Aorta (tissue), 5 donors: ENCODE measurements around the gene RAB11FIP4. TPM values are rescaled to one million over a fixed set of nuclear protein-coding genes. Genes with fewer than 3 reads are reported as not detected.

Experiments
- ATAC-seq: fragments of 200-7000 bp; cut with Tn5 transposase; one replicate; pipeline ENCODE4 v1.9.1; 2022; ENCODE audit warnings: moderate library complexity; ENCODE audit not compliant: low FRiP score
- DNase-seq, 2 donors: peaks; one replicate each; pipeline ENCODE4 v3.0.0-alpha.2; 2020
- H3K27ac ChIP-seq, 2 donors: one replicate each; pipeline ENCODE4 v1.5.1; 2013; ENCODE audit warnings: low read length in 2 of 2, mild to moderate bottlenecking in 2 of 2, moderate library complexity in 2 of 2, control low read depth in 1 of 2, inconsistent platforms in 1 of 2, low read depth in 1 of 2
- H3K27me3 ChIP-seq, 2 donors: one replicate each; pipeline ENCODE4 v1.6.1; 2013; ENCODE audit warnings: control low read depth in 1 of 2, low read length in 1 of 2, mild to moderate bottlenecking in 1 of 2, moderate library complexity in 1 of 2; ENCODE audit not compliant: insufficient read depth in 2 of 2, control insufficient read depth in 1 of 2
- H3K36me3 ChIP-seq, 2 donors: one replicate each; pipeline ENCODE4 v1.6.1; 2013; ENCODE audit warnings: control low read depth in 1 of 2, low read length in 1 of 2, mild to moderate bottlenecking in 1 of 2; ENCODE audit not compliant: insufficient read depth in 2 of 2, control insufficient read depth in 1 of 2
- H3K4me1 ChIP-seq, 2 donors: one replicate each; pipeline ENCODE4 v1.6.1; 2013; ENCODE audit warnings: low read length in 2 of 2, control low read depth in 1 of 2, mild to moderate bottlenecking in 1 of 2, moderate library complexity in 1 of 2; ENCODE audit not compliant: insufficient read depth in 2 of 2, control insufficient read depth in 1 of 2
- H3K4me3 ChIP-seq, 2 donors: one replicate each; pipeline ENCODE4 v1.5.1; 2013; ENCODE audit warnings: low read length in 2 of 2, control low read depth in 1 of 2, mild to moderate bottlenecking in 1 of 2
- H3K9me3 ChIP-seq: one replicate; pipeline ENCODE4 v1.6.1; 2013; ENCODE audit warnings: mild to moderate bottlenecking, low read length; ENCODE audit not compliant: control insufficient read depth
- WGBS, 2 donors: extraction: QIAGEN DNeasy Blood & Tissue Kit; methylation state at CpG; one replicate each; pipeline ENCODE4 v1.1.7; 2013; 5-methylcytosine and 5-hydroxymethylcytosine counted together
- intact Hi-C, 2 donors: fragments of 100-400 bp; cut with DNase I; formaldehyde crosslinking; loops; one replicate each; pipeline versions ENCODE4 v1.14.2 to v1.15.0; 2022
- polyA plus RNA-seq, 2 donors: library from polyadenylated mRNA; stranded (reverse); fragments of 200-250 nt; gene quantifications; one replicate each; pipeline ENCODE4 v1.2.3, GENCODE V29; 2013
- total RNA-seq, 2 donors: library from RNA; stranded (reverse); fragmentation: NEBNext Ultra II Directional; extraction: Animal tissue kit (Norgen Biotek cat#: 25700); gene quantifications; one replicate each; pipeline ENCODE4 v1.2.1, GENCODE V29; 2021
- donor health status: healthy with polysubstance abuse.
- donor health status: Bipolar disorder and iron deficiency.
- donor health status: DM: no; HTN: no; CAD: no.
- donor health status: DM: no; HTN: no; CAD: no.
- donor health status: DM: yes; HTN: yes; CAD: no.

Gene RAB11FIP4
- total and polyA plus RNA-seq, 4 donors, result 0.15 to 2.6 (median 1.4) TPM

GRCh38 chr17:31413081-31413799 lies 21.8 kb downstream of the RAB11FIP4 start:
- ATAC-seq, result no peak
- Histone ChIP-seq H3K36me3 (no peaks in the 10 kb centered on the region), H3K4me3 (no peak overlapping the region), H3K27me3 (no peaks in the 10 kb centered on the region), H3K9me3 (no peaks in the 10 kb centered on the region), H3K4me1 (no peaks in the 10 kb centered on the region), H3K27ac (no peak overlapping the region)
- 54 to 61% methylated on average over 15 of the region's 15 CpGs for WGBS, 2 donors
- DNase-seq, result peak; percentile 23 to 45
- intact Hi-C loops, result no loop called here

- peak; percentile 24 to 37 for DNase-seq
- no peak for ATAC-seq
- 23 to 35% methylated on average over 12 of the region's 12 CpGs for WGBS, 2 donors
- no peak overlapping the region for H3K4me3 ChIP-seq
- H3K9me3 ChIP-seq, result no peaks in the 10 kb centered on the region
- H3K36me3 ChIP-seq, result no peaks in the 10 kb centered on the region
- H3K27ac ChIP-seq, result no peak overlapping the region
- H3K27me3 ChIP-seq, result no peaks in the 10 kb centered on the region
- no peaks in the 10 kb centered on the region for H3K4me1 ChIP-seq
- intact Hi-C loops, result no loop called here
Measured at GRCh38 chr17:31413874-31414549, 22.5 kb downstream of the RAB11FIP4 start.

GRCh38 chr17:31414550-31414918 lies 23.1 kb downstream of the RAB11FIP4 start:
- intact Hi-C loops, result no loop called here
- no peaks in the 10 kb centered on the region for H3K36me3 ChIP-seq
- 62% methylated on average over 5 to 6 of the region's 6 CpGs for WGBS, 2 donors
- no peak overlapping the region for H3K27ac ChIP-seq
- H3K9me3 ChIP-seq, result no peaks in the 10 kb centered on the region
- H3K4me3 ChIP-seq, result no peak overlapping the region
- H3K4me1 ChIP-seq, result no peaks in the 10 kb centered on the region
- no peaks in the 10 kb centered on the region for H3K27me3 ChIP-seq
- peak; percentile 25 to 63 for DNase-seq
- ATAC-seq, result no peak

GRCh38 chr17:31415004-31415454 lies 23.6 kb downstream of the RAB11FIP4 start:
- H3K27ac ChIP-seq, result no peak overlapping the region
- H3K4me3 ChIP-seq, result no peak overlapping the region
- H3K9me3 ChIP-seq, result no peaks in the 10 kb centered on the region
- H3K36me3 ChIP-seq, result no peaks in the 10 kb centered on the region
- H3K27me3 ChIP-seq, result no peaks in the 10 kb centered on the region
- peak; percentile 45 to 46 for DNase-seq
- intact Hi-C loops, result no loop called here
- 61 to 66% methylated on average over 7 of the region's 7 CpGs for WGBS, 2 donors
- ATAC-seq, result no peak
- no peaks in the 10 kb centered on the region for H3K4me1 ChIP-seq

GRCh38 chr17:31415640-31416502 lies 24.4 kb downstream of the RAB11FIP4 start:
- H3K27me3 ChIP-seq, result no peaks in the 10 kb centered on the region
- H3K4me1 ChIP-seq, result no peaks in the 10 kb centered on the region
- no peak overlapping the region for H3K4me3 ChIP-seq
- H3K27ac ChIP-seq, result no peak overlapping the region
- H3K36me3 ChIP-seq, result no peaks in the 10 kb centered on the region
- intact Hi-C loops, result no loop called here
- H3K9me3 ChIP-seq, result no peaks in the 10 kb centered on the region
- ATAC-seq, result no peak
- 84 to 85% methylated on average over 22 of the region's 22 CpGs for WGBS, 2 donors
- DNase-seq, result peak in 1 of 2 donors; percentile 66

GRCh38 chr17:31416503-31416923 lies 25.0 kb downstream of the RAB11FIP4 start:
- Histone ChIP-seq H3K4me3 (no peak overlapping the region), H3K27ac (no peak overlapping the region), H3K36me3 (no peaks in the 10 kb centered on the region), H3K9me3 (no peaks in the 10 kb centered on the region), H3K27me3 (no peaks in the 10 kb centered on the region), H3K4me1 (no peaks in the 10 kb centered on the region)
- intact Hi-C loops, result no loop called here
- 61 to 70% methylated on average over 10 of the region's 10 CpGs for WGBS, 2 donors
- peak in 1 of 2 donors; percentile 59 for DNase-seq
- ATAC-seq, result no peak

GRCh38 chr17:31417051-31417792 lies 25.7 kb downstream of the RAB11FIP4 start:
- H3K4me1 ChIP-seq, result no peaks in the 10 kb centered on the region
- intact Hi-C loops, result no loop called here
- H3K27ac ChIP-seq, result no peak overlapping the region
- peak in 1 of 2 donors; percentile 42 for DNase-seq
- no peak overlapping the region for H3K4me3 ChIP-seq
- 85 to 86% methylated on average over 10 of the region's 10 CpGs for WGBS, 2 donors
- H3K9me3 ChIP-seq, result no peaks in the 10 kb centered on the region
- no peak for ATAC-seq
- no peaks in the 10 kb centered on the region for H3K27me3 ChIP-seq
- no peaks in the 10 kb centered on the region for H3K36me3 ChIP-seq

- 26 to 27% methylated on average over 6 of the region's 6 CpGs for WGBS, 2 donors
- no peak overlapping the region for H3K4me3 ChIP-seq
- no peak overlapping the region for H3K27ac ChIP-seq
- peaks cover 4% of the 10 kb centered on the region for H3K9me3 ChIP-seq
- H3K4me1 ChIP-seq, result no peaks in the 10 kb centered on the region
- intact Hi-C loops, result no loop called here
- H3K27me3 ChIP-seq, result peaks cover 0 to 2% of the 10 kb centered on the region in 2 donors
- H3K36me3 ChIP-seq, result no peaks in the 10 kb centered on the region
- no peak for ATAC-seq
- DNase-seq, result no peak
Measured at GRCh38 chr17:31418773-31419350, 27.4 kb downstream of the RAB11FIP4 start.
